HepG2 (cell line): ENCODE data around the gene HNRNPUL2. TPM values are rescaled to one million over a fixed set of nuclear protein-coding genes. Genes with fewer than 3 reads are reported as not detected.

Experiments used
- ATF7 ChIP-seq, 2 experiments: fragments of 450-650 bp in 1 of 2; sonication (generic) in 1 of 2; formaldehyde crosslinking in 1 of 2; IDR thresholded peaks; 2 replicates each; pipeline versions ENCODE4 v1.4.0 to v1.6.1; 2016 to 2020; ENCODE audit warnings: antibody characterized with exemption in 1 of 2, mild to moderate bottlenecking in 1 of 2, missing genetic modification reagents in 1 of 2
- ATF7-NPFF ChIP-seq: sonication (generic); formaldehyde crosslinking; IDR thresholded peaks from 2 replicates; pipeline ENCODE4 v1.8.1; 2023; ENCODE audit warnings: mild to moderate bottlenecking, low read depth, missing genetic modification reagents, moderate library complexity
- ELF1 ChIP-seq: sonication (generic); formaldehyde crosslinking; IDR thresholded peaks from 2 replicates; pipeline ENCODE4 v1.4.0; 2020; ENCODE audit warnings: missing genetic modification reagents
- EZH2 ChIP-seq: conservative IDR thresholded peaks from 2 replicates; pipeline ENCODE4 v1.6.1; 2012; ENCODE audit warnings: mild to moderate bottlenecking, low read depth, low read length, moderate library complexity
- GATAD2A ChIP-seq: IDR thresholded peaks from 2 replicates; pipeline ENCODE4 v1.6.1; 2016
- HMG20B ChIP-seq: conservative IDR thresholded peaks from 2 replicates; pipeline ENCODE4 v1.6.1; 2016; ENCODE audit warnings: missing genetic modification reagents, missing compliant biosample characterization
- KAT7 ChIP-seq: IDR thresholded peaks from 2 replicates; pipeline ENCODE4 v1.6.1; 2018; ENCODE audit warnings: borderline replicate concordance, missing compliant biosample characterization
- KAT8 ChIP-seq: IDR thresholded peaks from 2 replicates; pipeline ENCODE4 v1.6.1; 2016; ENCODE audit warnings: missing genetic modification reagents, missing compliant biosample characterization
- MED13 ChIP-seq: sonication (generic); formaldehyde crosslinking; IDR thresholded peaks from 2 replicates; pipeline ENCODE4 v1.5.0; 2020; ENCODE audit warnings: missing genetic modification reagents
- MLXIP ChIP-seq: sonication (generic); formaldehyde crosslinking; IDR thresholded peaks from 2 replicates; pipeline ENCODE4 v1.9.0; 2021; ENCODE audit warnings: missing genetic modification reagents, borderline replicate concordance
- NR2C2 ChIP-seq: sonication (generic); formaldehyde crosslinking; IDR thresholded peaks from 2 replicates; pipeline ENCODE4 v1.4.0; 2020; ENCODE audit warnings: missing genetic modification reagents, mild to moderate bottlenecking, moderate library complexity, borderline replicate concordance
- PITX1 ChIP-seq: sonication (generic); formaldehyde crosslinking; IDR thresholded peaks from 2 replicates; pipeline ENCODE4 v1.5.1; 2020; ENCODE audit warnings: mild to moderate bottlenecking, missing genetic modification reagents
- RBAK ChIP-seq: sonication (generic); formaldehyde crosslinking; IDR thresholded peaks from 2 replicates; pipeline ENCODE4 v1.5.1; 2020; ENCODE audit warnings: mild to moderate bottlenecking, missing genetic modification reagents
- RCOR2 ChIP-seq: IDR thresholded peaks from 2 replicates; pipeline ENCODE4 v1.6.1; 2016; ENCODE audit warnings: missing biosample characterization, missing genetic modification reagents
- RFXAP ChIP-seq: sonication (generic); formaldehyde crosslinking; IDR thresholded peaks from 2 replicates; pipeline ENCODE4 v1.4.0; 2020; ENCODE audit warnings: missing genetic modification reagents, borderline replicate concordance
- RXRA ChIP-seq: sonication (generic); formaldehyde crosslinking; IDR thresholded peaks from 2 replicates; pipeline ENCODE4 v1.5.1; 2020; ENCODE audit warnings: missing genetic modification reagents
- SIX1 ChIP-seq: sonication (generic); formaldehyde crosslinking; IDR thresholded peaks from 2 replicates; pipeline ENCODE4 v1.4.0; 2020; ENCODE audit warnings: missing genetic modification reagents, borderline replicate concordance
- ZFP41 ChIP-seq: sonication (generic); formaldehyde crosslinking; IDR thresholded peaks from 2 replicates; pipeline ENCODE4 v1.4.0; 2020; ENCODE audit warnings: mild to moderate bottlenecking, missing genetic modification reagents, borderline replicate concordance
- ZNF256 ChIP-seq: sonication (generic); formaldehyde crosslinking; conservative IDR thresholded peaks from 2 replicates; pipeline ENCODE4 v1.4.0; 2020; ENCODE audit warnings: missing genetic modification reagents
- ZNF34 ChIP-seq: sonication (generic); formaldehyde crosslinking; IDR thresholded peaks from 2 replicates; pipeline ENCODE4 v1.4.0; 2020; ENCODE audit warnings: mild to moderate bottlenecking, missing genetic modification reagents, borderline replicate concordance
- ZNF451 ChIP-seq: sonication (generic); formaldehyde crosslinking; IDR thresholded peaks from 2 replicates; pipeline ENCODE4 v1.5.0; 2020; ENCODE audit warnings: mild to moderate bottlenecking, missing genetic modification reagents
- ZNF468 ChIP-seq: sonication (generic); formaldehyde crosslinking; IDR thresholded peaks from 2 replicates; pipeline ENCODE4 v1.8.0; 2022; ENCODE audit warnings: mild to moderate bottlenecking, moderate library complexity, missing genetic modification reagents
- ZNF550 ChIP-seq: sonication (generic); formaldehyde crosslinking; IDR thresholded peaks from 2 replicates; pipeline ENCODE4 v1.4.0; 2020; ENCODE audit warnings: mild to moderate bottlenecking, missing genetic modification reagents, borderline replicate concordance
- ZNF572 ChIP-seq: sonication (generic); formaldehyde crosslinking; IDR thresholded peaks from 2 replicates; pipeline ENCODE4 v1.5.1; 2020; ENCODE audit warnings: mild to moderate bottlenecking, missing genetic modification reagents
- ZNF576 ChIP-seq: sonication (generic); formaldehyde crosslinking; IDR thresholded peaks from 2 replicates; pipeline ENCODE4 v1.4.0; 2020; ENCODE audit warnings: mild to moderate bottlenecking, missing genetic modification reagents
- ZNF616 ChIP-seq: sonication (generic); formaldehyde crosslinking; IDR thresholded peaks from 2 replicates; pipeline ENCODE4 v1.5.0; 2020; ENCODE audit warnings: low read depth, mild to moderate bottlenecking, missing genetic modification reagents
- ZNF780A ChIP-seq: sonication (generic); formaldehyde crosslinking; IDR thresholded peaks from 2 replicates; pipeline ENCODE4 v1.8.0; 2022; ENCODE audit warnings: mild to moderate bottlenecking, missing genetic modification reagents, moderate library complexity
- polyA plus RNA-seq, 8 experiments: library from polyadenylated mRNA; depleted of rRNA in 3 of 8; stranded (reverse) in 7 of 8; unstranded in 1 of 8; fragments of >200 nt; fragmentation: Illumina TruSeq in 4 of 8; extraction: Trizol in 4 of 8; gene quantifications; 2 replicates each; pipeline versions ENCODE4 v1.2.1 to v1.2.3, GENCODE V29; 2011 to 2016; ENCODE audit warnings: low read depth in 4 of 8, missing spikeins in 1 of 8, mixed read lengths in 1 of 8; ENCODE audit not compliant: insufficient read depth in 1 of 8
- total RNA-seq, 5 experiments: library from RNA; depleted of rRNA; stranded (reverse); fragments of >200 nt; fragmentation: Illumina TruSeq; extraction: Trizol; gene quantifications; 2 replicates each; pipeline ENCODE4 v1.2.3, GENCODE V29; 2016; ENCODE audit warnings: low read depth in 1 of 5
- TF ChIP-seq, protein P1 (sequence below): fragments of 450-650 bp; IDR thresholded peaks from 2 replicates; pipeline ENCODE4 v1.6.1; 2016

Gene HNRNPUL2
- total and polyA plus RNA-seq, 2 of the 13 experiments (the other 11 are each of a cell fraction or from before 2014, with no cell fraction given): 8.4 to 9.6 TPM

DNA sequence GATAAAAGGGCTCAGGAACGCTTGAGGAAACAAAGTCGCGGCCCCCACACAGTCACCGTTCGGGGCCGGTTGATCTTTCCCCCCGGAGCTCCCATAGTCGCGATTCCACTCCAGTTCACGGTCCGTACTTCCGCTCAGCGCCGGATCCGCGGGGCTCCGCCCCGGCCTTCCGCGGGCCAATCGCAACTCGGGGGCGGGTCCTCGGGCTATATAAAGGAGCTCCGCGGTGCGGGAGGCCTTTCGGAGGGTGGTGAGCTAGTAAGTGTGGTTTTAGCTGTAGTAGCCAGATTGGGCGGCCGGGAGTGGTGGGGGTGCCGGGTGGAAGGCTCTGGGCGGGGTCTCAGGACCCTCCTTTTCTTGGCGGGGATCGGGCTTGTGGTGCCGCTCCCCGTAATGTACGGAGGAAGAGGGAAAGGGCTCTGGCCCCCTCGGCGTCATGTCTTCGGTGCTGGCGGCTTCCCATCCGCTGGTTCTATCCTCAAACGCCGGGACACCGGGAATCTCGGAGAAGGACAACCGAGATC lies 62.1 kb downstream of the HNRNPUL2 start, which contains the start of the genes C11orf98 and CSKMT (continued):
- no peak for TF ChIP-seq MLXIP (CRISPR knock-in tag)
- TF ChIP-seq HMG20B (CRISPR knock-in tag): no peak
- no peak for TF ChIP-seq ZNF256 (CRISPR knock-in tag)
- TF ChIP-seq ZNF451 (CRISPR knock-in tag): no peak
- TF ChIP-seq ELF1 (CRISPR knock-in tag): peak; percentile 88
- TF ChIP-seq ZFP41: no peak
- no peak for TF ChIP-seq EZH2
- TF ChIP-seq KAT8 (CRISPR knock-in tag): peak; percentile 78
- peak; percentile 24; the same call in 1 of the 2 replicates for TF ChIP-seq ZNF616 (CRISPR knock-in tag)
- TF ChIP-seq ZNF780A (CRISPR knock-in tag): no peak
- no peak; the same call in 1 of the 2 replicates for TF ChIP-seq PITX1 (CRISPR knock-in tag)
- TF ChIP-seq ZNF576 (CRISPR knock-in tag): 0 out of 2 replicates have a peak, but pooled peaks have one; percentile 32
- TF ChIP-seq ZNF550: no peak
- TF ChIP-seq ATF7 (IDR thresholded peaks at IDR 0.05): no peak
- no peak for TF ChIP-seq ATF7 (CRISPR knock-in tag; IDR thresholded peaks at IDR 0.05)
- TF ChIP-seq, protein P1, sequence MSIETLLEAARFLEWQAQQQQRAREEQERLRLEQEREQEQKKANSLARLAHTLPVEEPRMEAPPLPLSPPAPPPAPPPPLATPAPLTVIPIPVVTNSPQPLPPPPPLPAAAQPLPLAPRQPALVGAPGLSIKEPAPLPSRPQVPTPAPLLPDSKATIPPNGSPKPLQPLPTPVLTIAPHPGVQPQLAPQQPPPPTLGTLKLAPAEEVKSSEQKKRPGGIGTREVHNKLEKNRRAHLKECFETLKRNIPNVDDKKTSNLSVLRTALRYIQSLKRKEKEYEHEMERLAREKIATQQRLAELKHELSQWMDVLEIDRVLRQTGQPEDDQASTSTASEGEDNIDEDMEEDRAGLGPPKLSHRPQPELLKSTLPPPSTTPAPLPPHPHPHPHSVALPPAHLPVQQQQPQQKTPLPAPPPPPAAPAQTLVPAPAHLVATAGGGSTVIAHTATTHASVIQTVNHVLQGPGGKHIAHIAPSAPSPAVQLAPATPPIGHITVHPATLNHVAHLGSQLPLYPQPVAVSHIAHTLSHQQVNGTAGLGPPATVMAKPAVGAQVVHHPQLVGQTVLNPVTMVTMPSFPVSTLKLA: no peak
- TF ChIP-seq KAT7 (CRISPR knock-in tag): no peak
- peak; percentile 55; the same call in 1 of the 2 replicates for TF ChIP-seq RFXAP (CRISPR knock-in tag)
- TF ChIP-seq ZNF468 (CRISPR knock-in tag): 0 out of 2 replicates have a peak, but pooled peaks have one; percentile 66
- peak; percentile 22; the same call in 1 of the 2 replicates for TF ChIP-seq NR2C2 (CRISPR knock-in tag)
- no peak for TF ChIP-seq ZNF572
- TF ChIP-seq SIX1: 0 out of 2 replicates have a peak, but pooled peaks have one; percentile 19
- TF ChIP-seq RXRA (CRISPR knock-in tag): peak; percentile 32; the same call in 1 of the 2 replicates
- TF ChIP-seq ZNF34 (CRISPR knock-in tag): peak; percentile 96; the same call in 1 of the 2 replicates
- TF ChIP-seq ATF7-NPFF (CRISPR knock-in tag): peak; percentile 75
- peak; percentile 69 for TF ChIP-seq MED13 (CRISPR knock-in tag)
- TF ChIP-seq GATAD2A (CRISPR knock-in tag): 0 out of 2 replicates have a peak, but pooled peaks have one; percentile 27
- no peak for TF ChIP-seq RCOR2 (CRISPR knock-in tag)
- no peak for TF ChIP-seq RBAK (CRISPR knock-in tag)
